K562 (cell line): ENCODE results near the gene MLX. TPM values are rescaled to one million over a fixed set of nuclear protein-coding genes. Genes with fewer than 3 reads are reported as not detected.

ENCODE experiments used
- ATF1 ChIP-seq, 2 experiments: fragments of 450-650 bp in 1 of 2; IDR thresholded peaks; 2 replicates each; pipeline ENCODE4 v1.6.1; 2016; ENCODE audit warnings: missing compliant biosample characterization in 1 of 2, missing genetic modification characterization in 1 of 2
- CBX2 ChIP-seq: fragments of 200-600 bp; sonication (generic); IDR thresholded peaks from one replicate; pipeline ENCODE4 v1.6.1; 2012; ENCODE audit warnings: mild to moderate bottlenecking, low read length, inconsistent platforms; ENCODE audit not compliant: insufficient read depth, poor library complexity, severe bottlenecking
- HCFC1 ChIP-seq: IDR thresholded peaks from 2 replicates; pipeline ENCODE4 v1.6.1; 2012; ENCODE audit warnings: low read depth, low read length, improper control_type of control experiment
- POLR2AphosphoS2 ChIP-seq: IDR thresholded peaks from 2 replicates; pipeline ENCODE4 v1.6.1; 2012; ENCODE audit warnings: low read length, improper control_type of control experiment
- POLR2AphosphoS5 ChIP-seq: IDR thresholded peaks from 2 replicates; pipeline ENCODE4 v1.6.1; 2011; ENCODE audit warnings: mild to moderate bottlenecking, low read depth, low read length, moderate library complexity; ENCODE audit not compliant: control insufficient read depth, insufficient read depth
- PURB ChIP-seq: sonication (generic); formaldehyde crosslinking; IDR thresholded peaks from 2 replicates; pipeline ENCODE4 v1.9.0; 2021; ENCODE audit warnings: low read depth, mild to moderate bottlenecking, missing genetic modification reagents
- polyA plus RNA-seq, 8 experiments: library from polyadenylated mRNA; depleted of rRNA in 4 of 8; stranded (reverse) in 5 of 8; unstranded in 3 of 8; fragments of >200 nt; fragmentation: Nextera tagmentation in 2 of 8; fragmentation: Illumina TruSeq in 1 of 8; extraction: Ambion mirVana in 2 of 8; extraction: Trizol in 1 of 8; gene quantifications; 2 replicates each; pipeline versions ENCODE4 v1.2.1 to v1.2.3, GENCODE V29; 2011 to 2014; ENCODE audit warnings: inconsistent platforms in 1 of 8, missing spikeins in 1 of 8
- total RNA-seq, 7 experiments: library from RNA; depleted of rRNA in 6 of 7; stranded (reverse); fragments of >200 nt in 6 of 7; fragmentation: Illumina TruSeq in 2 of 7; extraction: Trizol in 2 of 7; gene quantifications; 2 replicates each; pipeline versions ENCODE4 v1.2.1 to v1.2.3, GENCODE V29; 2011 to 2021; ENCODE audit warnings: low replicate concordance in 1 of 7
- TF ChIP-seq, protein P1 (sequence below), 2 experiments: IDR thresholded peaks in 1 of 2; conservative IDR thresholded peaks in 1 of 2; 2 replicates each; pipeline ENCODE4 v1.6.1; 2016; ENCODE audit warnings: low read depth in 2 of 2, mild to moderate bottlenecking in 1 of 2, missing compliant biosample characterization in 1 of 2, missing genetic modification characterization in 1 of 2, moderate library complexity in 1 of 2
- TF ChIP-seq, protein P2 (sequence below): fragments of 450-650 bp; IDR thresholded peaks from 2 replicates; pipeline ENCODE4 v1.6.1; 2017; ENCODE audit warnings: antibody characterized with exemption, mild to moderate bottlenecking
- TF ChIP-seq, protein P3 (sequence below): fragments of 200-800 bp; sonication (Bioruptor generic); IDR thresholded peaks from 2 replicates; pipeline ENCODE4 v1.6.1; 2017; ENCODE audit warnings: missing genetic modification characterization, missing compliant biosample characterization
- TF ChIP-seq, protein P4 (sequence below): sonication (generic); formaldehyde crosslinking; IDR thresholded peaks from 2 replicates; pipeline ENCODE4 v1.9.0; 2022; ENCODE audit warnings: mild to moderate bottlenecking, missing genetic modification reagents
- TF ChIP-seq, protein P5 (sequence below): fragments of 250-450 bp; sonication (Bioruptor Pico); IDR thresholded peaks from 2 replicates; pipeline ENCODE4 v1.9.0; 2021; ENCODE audit warnings: mild to moderate bottlenecking, inconsistent platforms

MLX gene
- total and polyA plus RNA-seq, 9 of the 15 experiments (the other 6 are each of a cell fraction or from before 2014, with no cell fraction given), result 42.9 to 100 (median 58.9) TPM

DNA sequence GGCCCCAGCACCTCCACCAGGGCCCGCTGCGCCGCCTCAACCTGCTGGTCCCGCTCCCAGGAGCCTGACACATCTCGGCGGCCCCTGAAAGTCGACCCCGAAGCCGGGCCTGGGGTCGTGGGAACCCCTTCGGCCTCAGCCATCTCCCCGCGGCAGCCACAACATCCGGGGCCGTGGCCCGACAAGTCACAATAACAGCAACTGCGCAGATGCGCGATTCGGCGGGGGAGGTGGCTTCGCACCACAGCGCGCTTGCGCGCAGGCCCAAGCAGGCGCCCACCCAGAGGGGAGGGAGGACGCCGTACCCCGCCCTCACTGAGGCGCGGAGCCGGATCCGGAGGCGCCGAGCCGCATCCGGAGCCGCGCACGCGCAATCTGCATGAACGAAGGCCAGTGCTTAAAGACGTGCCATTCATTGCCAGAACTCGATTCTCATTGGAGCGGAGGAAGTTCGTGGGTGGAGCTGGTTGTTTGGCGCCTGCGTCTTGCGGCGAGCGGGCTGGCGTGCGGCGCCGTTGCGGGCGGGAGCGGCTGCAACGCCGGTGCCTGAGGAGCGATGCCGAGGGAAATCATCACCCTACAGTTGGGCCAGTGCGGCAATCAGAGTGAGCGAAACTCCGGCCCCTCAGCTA lies 42.4 kb downstream of the MLX start, which contains the start of the genes RETREG3 and TUBG1 (continued):
- TF ChIP-seq, protein P1, sequence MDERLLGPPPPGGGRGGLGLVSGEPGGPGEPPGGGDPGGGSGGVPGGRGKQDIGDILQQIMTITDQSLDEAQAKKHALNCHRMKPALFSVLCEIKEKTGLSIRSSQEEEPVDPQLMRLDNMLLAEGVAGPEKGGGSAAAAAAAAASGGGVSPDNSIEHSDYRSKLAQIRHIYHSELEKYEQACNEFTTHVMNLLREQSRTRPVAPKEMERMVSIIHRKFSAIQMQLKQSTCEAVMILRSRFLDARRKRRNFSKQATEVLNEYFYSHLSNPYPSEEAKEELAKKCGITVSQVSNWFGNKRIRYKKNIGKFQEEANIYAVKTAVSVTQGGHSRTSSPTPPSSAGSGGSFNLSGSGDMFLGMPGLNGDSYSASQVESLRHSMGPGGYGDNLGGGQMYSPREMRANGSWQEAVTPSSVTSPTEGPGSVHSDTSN (CRISPR knock-in tag; IDR thresholded peaks at IDR 0.05; ENCODE audit: low read depth), result 0 out of 2 replicates have a peak, but pooled peaks have one; percentile 39
- TF ChIP-seq, protein P1 (tag; conservative IDR thresholded peaks at IDR 0.05; ENCODE audit: low read depth), result no peak; the same call in 1 of the 2 replicates
- TF ChIP-seq CBX2 (no peak), POLR2AphosphoS5 (peak; percentile 70; the same call in 1 of the 2 replicates), PURB (no peak), ATF1 (CRISPR knock-in tag; IDR thresholded peaks at IDR 0.05) (no peak), ATF1 (tag; IDR thresholded peaks at IDR 0.05) (peak; percentile 50; the same call in 1 of the 2 replicates), POLR2AphosphoS2 (peak; percentile 46; the same call in 1 of the 2 replicates), HCFC1 (peak; percentile 69)
- TF ChIP-seq, protein P2, sequence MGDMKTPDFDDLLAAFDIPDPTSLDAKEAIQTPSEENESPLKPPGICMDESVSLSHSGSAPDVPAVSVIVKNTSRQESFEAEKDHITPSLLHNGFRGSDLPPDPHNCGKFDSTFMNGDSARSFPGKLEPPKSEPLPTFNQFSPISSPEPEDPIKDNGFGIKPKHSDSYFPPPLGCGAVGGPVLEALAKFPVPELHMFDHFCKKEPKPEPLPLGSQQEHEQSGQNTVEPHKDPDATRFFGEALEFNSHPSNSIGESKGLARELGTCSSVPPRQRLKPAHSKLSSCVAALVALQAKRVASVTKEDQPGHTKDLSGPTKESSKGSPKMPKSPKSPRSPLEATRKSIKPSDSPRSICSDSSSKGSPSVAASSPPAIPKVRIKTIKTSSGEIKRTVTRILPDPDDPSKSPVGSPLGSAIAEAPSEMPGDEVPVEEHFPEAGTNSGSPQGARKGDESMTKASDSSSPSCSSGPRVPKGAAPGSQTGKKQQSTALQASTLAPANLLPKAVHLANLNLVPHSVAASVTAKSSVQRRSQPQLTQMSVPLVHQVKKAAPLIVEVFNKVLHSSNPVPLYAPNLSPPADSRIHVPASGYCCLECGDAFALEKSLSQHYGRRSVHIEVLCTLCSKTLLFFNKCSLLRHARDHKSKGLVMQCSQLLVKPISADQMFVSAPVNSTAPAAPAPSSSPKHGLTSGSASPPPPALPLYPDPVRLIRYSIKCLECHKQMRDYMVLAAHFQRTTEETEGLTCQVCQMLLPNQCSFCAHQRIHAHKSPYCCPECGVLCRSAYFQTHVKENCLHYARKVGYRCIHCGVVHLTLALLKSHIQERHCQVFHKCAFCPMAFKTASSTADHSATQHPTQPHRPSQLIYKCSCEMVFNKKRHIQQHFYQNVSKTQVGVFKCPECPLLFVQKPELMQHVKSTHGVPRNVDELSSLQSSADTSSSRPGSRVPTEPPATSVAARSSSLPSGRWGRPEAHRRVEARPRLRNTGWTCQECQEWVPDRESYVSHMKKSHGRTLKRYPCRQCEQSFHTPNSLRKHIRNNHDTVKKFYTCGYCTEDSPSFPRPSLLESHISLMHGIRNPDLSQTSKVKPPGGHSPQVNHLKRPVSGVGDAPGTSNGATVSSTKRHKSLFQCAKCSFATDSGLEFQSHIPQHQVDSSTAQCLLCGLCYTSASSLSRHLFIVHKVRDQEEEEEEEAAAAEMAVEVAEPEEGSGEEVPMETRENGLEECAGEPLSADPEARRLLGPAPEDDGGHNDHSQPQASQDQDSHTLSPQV, result no peak
- TF ChIP-seq, protein P3, sequence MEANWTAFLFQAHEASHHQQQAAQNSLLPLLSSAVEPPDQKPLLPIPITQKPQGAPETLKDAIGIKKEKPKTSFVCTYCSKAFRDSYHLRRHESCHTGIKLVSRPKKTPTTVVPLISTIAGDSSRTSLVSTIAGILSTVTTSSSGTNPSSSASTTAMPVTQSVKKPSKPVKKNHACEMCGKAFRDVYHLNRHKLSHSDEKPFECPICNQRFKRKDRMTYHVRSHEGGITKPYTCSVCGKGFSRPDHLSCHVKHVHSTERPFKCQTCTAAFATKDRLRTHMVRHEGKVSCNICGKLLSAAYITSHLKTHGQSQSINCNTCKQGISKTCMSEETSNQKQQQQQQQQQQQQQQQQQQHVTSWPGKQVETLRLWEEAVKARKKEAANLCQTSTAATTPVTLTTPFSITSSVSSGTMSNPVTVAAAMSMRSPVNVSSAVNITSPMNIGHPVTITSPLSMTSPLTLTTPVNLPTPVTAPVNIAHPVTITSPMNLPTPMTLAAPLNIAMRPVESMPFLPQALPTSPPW (CRISPR knock-in tag), result peak; percentile 83
- TF ChIP-seq, protein P4, sequence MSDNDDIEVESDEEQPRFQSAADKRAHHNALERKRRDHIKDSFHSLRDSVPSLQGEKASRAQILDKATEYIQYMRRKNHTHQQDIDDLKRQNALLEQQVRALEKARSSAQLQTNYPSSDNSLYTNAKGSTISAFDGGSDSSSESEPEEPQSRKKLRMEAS (CRISPR knock-in tag), result peak; percentile 18; the same call in 1 of the 2 replicates
- TF ChIP-seq, protein P5, sequence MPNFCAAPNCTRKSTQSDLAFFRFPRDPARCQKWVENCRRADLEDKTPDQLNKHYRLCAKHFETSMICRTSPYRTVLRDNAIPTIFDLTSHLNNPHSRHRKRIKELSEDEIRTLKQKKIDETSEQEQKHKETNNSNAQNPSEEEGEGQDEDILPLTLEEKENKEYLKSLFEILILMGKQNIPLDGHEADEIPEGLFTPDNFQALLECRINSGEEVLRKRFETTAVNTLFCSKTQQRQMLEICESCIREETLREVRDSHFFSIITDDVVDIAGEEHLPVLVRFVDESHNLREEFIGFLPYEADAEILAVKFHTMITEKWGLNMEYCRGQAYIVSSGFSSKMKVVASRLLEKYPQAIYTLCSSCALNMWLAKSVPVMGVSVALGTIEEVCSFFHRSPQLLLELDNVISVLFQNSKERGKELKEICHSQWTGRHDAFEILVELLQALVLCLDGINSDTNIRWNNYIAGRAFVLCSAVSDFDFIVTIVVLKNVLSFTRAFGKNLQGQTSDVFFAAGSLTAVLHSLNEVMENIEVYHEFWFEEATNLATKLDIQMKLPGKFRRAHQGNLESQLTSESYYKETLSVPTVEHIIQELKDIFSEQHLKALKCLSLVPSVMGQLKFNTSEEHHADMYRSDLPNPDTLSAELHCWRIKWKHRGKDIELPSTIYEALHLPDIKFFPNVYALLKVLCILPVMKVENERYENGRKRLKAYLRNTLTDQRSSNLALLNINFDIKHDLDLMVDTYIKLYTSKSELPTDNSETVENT, result peak; percentile 82; the same call in 1 of the 2 replicates
